HepG2 (cell line): ENCODE measurements around the gene SLC16A11. TPM values are rescaled to one million over a fixed set of nuclear protein-coding genes. Genes with fewer than 3 reads are reported as not detected.
A peak's percentile ranks its signal among the peaks of the same experiment; 100 is the strongest.

Experiments used
- ATAC-seq: fragments of 200-7000 bp; cut with Tn5 transposase; 3 replicates; pipeline ENCODE4 v1.9.1; 2020; ENCODE audit warnings: mild to moderate bottlenecking, moderate library complexity
- BruUV-seq: library from RNA; stranded (reverse); fragments of 400-500 nt; replicated peaks from 2 replicates; lab custom pipeline; 2021; lab: Mats Ljungman, UMichigan
- CTCF ChIA-PET: fragments of 300-600 bp; formaldehyde crosslinking; extraction: SDS; loops from one replicate; lab custom pipeline; 2021; ENCODE audit warnings: low total read pairs, inconsistent platforms, low intra/inter-chr PET ratio; lab: Yijun Ruan, JAX
- POLR2A ChIA-PET: fragments of 350-600 bp; sonication (Branson Sonifier 250); formaldehyde crosslinking; loops from one replicate; lab custom pipeline; 2020; ENCODE audit warnings: antibody characterized with exemption, inconsistent platforms; lab: Yijun Ruan, JAX
- DNase-seq: peaks from one replicate; pipeline ENCODE4 v3.0.0-alpha.2; 2015; ENCODE audit warnings: low spot score
- FAIRE-seq: peaks from 3 replicates; lab custom pipeline; 2011; peaks lifted over from hg19 to GRCh38; lab: Jason Lieb, UNC
- H2AFZ ChIP-seq: one replicate; pipeline ENCODE4 v1.6.1; 2011; ENCODE audit warnings: low read length, inconsistent platforms
- H3K27ac ChIP-seq: fragments of 300-600 bp; 3 replicates; pipeline ENCODE4 v1.8.0; 2011; ENCODE audit warnings: mixed run types, mild to moderate bottlenecking, mixed read lengths, low read length, inconsistent platforms; ENCODE audit not compliant: insufficient read depth; ENCODE audit errors: extremely low read length
- H3K27me3 ChIP-seq, 2 experiments: fragments of 200-600 bp in 1 of 2; 2 replicates in 1 of 2; 3 replicates in 1 of 2; pipeline versions ENCODE4 v1.6.0 to v1.8.0; 2011; ENCODE audit warnings: low read length in 2 of 2, mild to moderate bottlenecking in 2 of 2, moderate library complexity in 2 of 2, inconsistent platforms in 1 of 2; ENCODE audit not compliant: insufficient read depth in 2 of 2, control insufficient read depth in 1 of 2
- H3K36me3 ChIP-seq, 2 experiments: fragments of 200-600 bp in 1 of 2; replicated peaks in 1 of 2; 2 replicates in 1 of 2; 3 replicates in 1 of 2; pipeline versions ENCODE4 v1.5.1 to v1.8.0; 2011; ENCODE audit warnings: low read length in 2 of 2, inconsistent platforms in 1 of 2; ENCODE audit not compliant: insufficient read depth in 2 of 2, control insufficient read depth in 1 of 2
- H3K4me1 ChIP-seq: 2 replicates; pipeline ENCODE4 v1.5.1; 2012; ENCODE audit warnings: low read length, inconsistent platforms; ENCODE audit not compliant: insufficient read depth
- H3K4me2 ChIP-seq: 2 replicates; pipeline ENCODE4 v1.6.0; 2011; ENCODE audit warnings: low read depth, low read length, inconsistent platforms
- H3K4me3 ChIP-seq, 3 experiments: fragments of 200-600 bp in 1 of 3; sonication (generic), shearing (Covaris generic) in 1 of 3; replicated peaks in 1 of 3; 2 replicates each; pipeline ENCODE4 v1.5.1; 2011 to 2016; ENCODE audit warnings: low read length in 3 of 3, inconsistent platforms in 2 of 3, low read depth in 2 of 3, mild to moderate bottlenecking in 2 of 3, control low read depth in 1 of 3, mixed read lengths in 1 of 3; ENCODE audit not compliant: insufficient read depth in 1 of 3
- H3K79me2 ChIP-seq: one replicate; pipeline ENCODE4 v1.6.1; 2011; ENCODE audit warnings: low read length, inconsistent platforms; ENCODE audit not compliant: insufficient read depth
- H3K9ac ChIP-seq: 2 replicates; pipeline ENCODE4 v1.6.0; 2011; ENCODE audit warnings: mild to moderate bottlenecking, low read depth, low read length, inconsistent platforms; ENCODE audit not compliant: insufficient read depth
- H3K9me3 ChIP-seq: 2 replicates; pipeline ENCODE4 v1.5.1; 2012; ENCODE audit warnings: mild to moderate bottlenecking, low read length
- H4K20me1 ChIP-seq: 2 replicates; pipeline ENCODE4 v1.6.0; 2011; ENCODE audit warnings: inconsistent platforms, mild to moderate bottlenecking, low read length, moderate library complexity; ENCODE audit not compliant: insufficient read depth
- HNF4A ChIP-seq: sonication (generic); formaldehyde crosslinking; IDR thresholded peaks from 2 replicates; pipeline ENCODE4 v1.4.0; 2020; ENCODE audit warnings: missing genetic modification reagents
- SALL2 ChIP-seq: sonication (generic); formaldehyde crosslinking; IDR thresholded peaks from 2 replicates; pipeline ENCODE4 v1.8.1; 2023; ENCODE audit warnings: mild to moderate bottlenecking, missing genetic modification reagents, inconsistent platforms
- TRIM24 ChIP-seq: sonication (generic); formaldehyde crosslinking; IDR thresholded peaks from 2 replicates; pipeline ENCODE4 v1.8.0; 2022; ENCODE audit warnings: mild to moderate bottlenecking, missing genetic modification reagents
- ZBTB8A ChIP-seq: sonication (generic); formaldehyde crosslinking; IDR thresholded peaks from 2 replicates; pipeline ENCODE4 v1.4.0; 2020; ENCODE audit warnings: mild to moderate bottlenecking, low read depth, missing genetic modification reagents, borderline replicate concordance
- ZFX ChIP-seq: sonication (generic); formaldehyde crosslinking; IDR thresholded peaks from 2 replicates; pipeline ENCODE4 v1.4.0; 2020; ENCODE audit warnings: mild to moderate bottlenecking, low read depth, missing genetic modification reagents, moderate library complexity
- WGBS: methylation state at CpG from one replicate; pipeline ENCODE4 v1.1.6; 2017; ENCODE audit warnings: low lambda C conversion rate; 5-methylcytosine and 5-hydroxymethylcytosine counted together
- in situ Hi-C: cut with HindIII; loops from 2 replicates; pipeline ENCODE4 v1.10.0; 2017; ENCODE audit warnings: low pct_unique_long_range_greater_than_20kb; ENCODE audit not compliant: extremely low pct_ligation_motif_present
- intact Hi-C: fragments of 100-400 bp; cut with micrococcal nuclease; formaldehyde crosslinking; loops from one replicate; pipeline ENCODE4 v1.10.0; 2022; ENCODE audit not compliant: unreplicated experiment
- polyA plus RNA-seq, 8 experiments: library from polyadenylated mRNA; depleted of rRNA in 3 of 8; stranded (reverse) in 7 of 8; unstranded in 1 of 8; fragments of >200 nt; fragmentation: Illumina TruSeq in 4 of 8; extraction: Trizol in 4 of 8; gene quantifications; 2 replicates each; pipeline versions ENCODE4 v1.2.1 to v1.2.3, GENCODE V29; 2011 to 2016; ENCODE audit warnings: low read depth in 4 of 8, missing spikeins in 1 of 8, mixed read lengths in 1 of 8; ENCODE audit not compliant: insufficient read depth in 1 of 8
- total RNA-seq, 5 experiments: library from RNA; depleted of rRNA; stranded (reverse); fragments of >200 nt; fragmentation: Illumina TruSeq; extraction: Trizol; gene quantifications; 2 replicates each; pipeline ENCODE4 v1.2.3, GENCODE V29; 2016; ENCODE audit warnings: low read depth in 1 of 5

The SLC16A11 gene
- total and polyA plus RNA-seq, 2 of the 13 experiments (the other 11 are each of a cell fraction or from before 2014, with no cell fraction given): not detected

GRCh38 chr17:7027335-7027734 lies 16.6 kb downstream of the SLC16A11 start:
- BruUV-seq: no TSS peak
- no peaks in the 10 kb centered on the region for H3K36me3 ChIP-seq
- DNase-seq (no peak), FAIRE-seq (no peak), ATAC-seq (no peak)
- in situ Hi-C loops: no loop called here
- intact Hi-C loops: loop anchor here (10.0 kb wide), 1 partner anchor 183 kb away; no protein-coding TSS in a partner anchor
- H2AFZ ChIP-seq: no peak overlapping the region
- peaks cover 34% of the 10 kb centered on the region for H3K4me1 ChIP-seq
- H3K9ac ChIP-seq: no peak overlapping the region
- H4K20me1 ChIP-seq: no peaks in the 10 kb centered on the region
- H3K4me3 ChIP-seq: no peak overlapping the region
- peak overlapping the region; percentile 26; the same call in 1 of the 2 replicates for H3K4me2 ChIP-seq
- H3K79me2 ChIP-seq: no peaks in the 10 kb centered on the region
- H3K27ac ChIP-seq: no peak overlapping the region
- no peaks in the 10 kb centered on the region for H3K9me3 ChIP-seq
- ChIA-PET POLR2A (interaction anchor here (0.8 kb wide), 1 partner anchor 9 kb away, joined by 5 read pairs; the partner anchor contains the start of gene SLC16A13), CTCF (no interaction called here)
- peaks cover 1 to 27% of the 10 kb centered on the region in 2 experiments; a peak in 4 of 5 replicates for H3K27me3 ChIP-seq
- WGBS: 31% methylated on average over 6 of the region's 13 CpGs
- no peak for TF ChIP-seq TRIM24 (CRISPR knock-in tag)
- no peak for TF ChIP-seq SALL2 (CRISPR knock-in tag)
- peak; percentile 37; the same call in 1 of the 2 replicates for TF ChIP-seq ZFX (CRISPR knock-in tag)

DNA sequence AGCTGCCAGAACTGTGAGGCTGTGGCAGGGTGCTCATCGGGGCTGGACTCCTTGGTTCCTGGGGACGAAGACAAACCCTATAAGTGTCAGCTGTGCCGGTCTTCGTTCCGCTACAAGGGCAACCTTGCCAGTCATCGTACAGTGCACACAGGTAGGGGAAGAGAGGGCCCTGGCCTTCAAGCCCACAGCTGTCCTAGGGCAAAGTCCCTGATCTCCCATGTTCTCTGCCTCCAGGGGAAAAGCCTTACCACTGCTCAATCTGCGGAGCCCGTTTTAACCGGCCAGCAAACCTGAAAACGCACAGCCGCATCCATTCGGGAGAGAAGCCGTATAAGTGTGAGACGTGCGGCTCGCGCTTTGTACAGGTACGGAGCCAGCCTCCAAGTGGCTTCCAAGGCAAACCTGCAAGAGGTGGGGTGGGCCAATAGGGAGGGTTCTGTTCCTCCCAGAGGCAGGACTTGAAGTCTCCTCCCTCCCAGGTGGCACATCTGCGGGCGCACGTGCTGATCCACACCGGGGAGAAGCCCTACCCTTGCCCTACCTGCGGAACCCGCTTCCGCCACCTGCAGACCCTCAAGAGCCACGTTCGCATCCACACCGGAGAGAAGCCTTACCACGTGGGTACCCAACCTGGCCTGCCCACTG lies 17.3 kb downstream of the SLC16A11 start:
- WGBS: 77% methylated on average over 29 of the region's 29 CpGs
- Histone ChIP-seq H3K9ac (no peak overlapping the region), H3K9me3 (no peaks in the 10 kb centered on the region), H4K20me1 (no peaks in the 10 kb centered on the region), H3K79me2 (no peaks in the 10 kb centered on the region), H3K4me1 (peaks cover 40% of the 10 kb centered on the region), H3K36me3 (no peaks in the 10 kb centered on the region), H2AFZ (no peak overlapping the region), H3K27ac (no peak overlapping the region), H3K27me3 (peaks cover 1 to 30% of the 10 kb centered on the region in 2 experiments; a peak in 3 of 5 replicates), H3K4me3 (no peak overlapping the region), H3K4me2 (no peak overlapping the region)
- ATAC-seq: no peak
- no peak for FAIRE-seq
- CTCF ChIA-PET: no interaction called here
- POLR2A ChIA-PET: interaction anchor here (2.6 kb wide), 1 partner anchor 9 kb away, joined by 20 read pairs; the partner anchor contains the start of gene SLC16A13
- no TSS peak for BruUV-seq
- intact Hi-C loops: loop anchor here (10.0 kb wide), 1 partner anchor 182 kb away; no protein-coding TSS in a partner anchor
- in situ Hi-C loops: no loop called here
- TF ChIP-seq ZBTB8A (CRISPR knock-in tag) (no peak), HNF4A (CRISPR knock-in tag) (0 out of 2 replicates have a peak, but pooled peaks have one; percentile 23)
- no peak for DNase-seq
